Panc1 (cell line): ENCODE measurements around the gene TRAK1.

Source experiments
- POLR2AphosphoS5 ChIP-seq: IDR thresholded peaks from 2 replicates; pipeline ENCODE4 v1.6.1; 2012; ENCODE audit warnings: mild to moderate bottlenecking, low read depth, low read length, moderate library complexity
- TF ChIP-seq, protein P1 (sequence below): fragments of 450-650 bp; IDR thresholded peaks from 2 replicates; pipeline ENCODE4 v1.5.1; 2017; ENCODE audit warnings: mild to moderate bottlenecking
- TF ChIP-seq, protein P2 (sequence below), 2 experiments: IDR thresholded peaks; 2 replicates each; pipeline ENCODE4 v1.6.1; 2011 to 2012; ENCODE audit warnings: low read depth in 2 of 2, control low read depth in 1 of 2, low read length in 1 of 2, mild to moderate bottlenecking in 1 of 2, moderate library complexity in 1 of 2; ENCODE audit not compliant: insufficient read depth in 1 of 2

DNA sequence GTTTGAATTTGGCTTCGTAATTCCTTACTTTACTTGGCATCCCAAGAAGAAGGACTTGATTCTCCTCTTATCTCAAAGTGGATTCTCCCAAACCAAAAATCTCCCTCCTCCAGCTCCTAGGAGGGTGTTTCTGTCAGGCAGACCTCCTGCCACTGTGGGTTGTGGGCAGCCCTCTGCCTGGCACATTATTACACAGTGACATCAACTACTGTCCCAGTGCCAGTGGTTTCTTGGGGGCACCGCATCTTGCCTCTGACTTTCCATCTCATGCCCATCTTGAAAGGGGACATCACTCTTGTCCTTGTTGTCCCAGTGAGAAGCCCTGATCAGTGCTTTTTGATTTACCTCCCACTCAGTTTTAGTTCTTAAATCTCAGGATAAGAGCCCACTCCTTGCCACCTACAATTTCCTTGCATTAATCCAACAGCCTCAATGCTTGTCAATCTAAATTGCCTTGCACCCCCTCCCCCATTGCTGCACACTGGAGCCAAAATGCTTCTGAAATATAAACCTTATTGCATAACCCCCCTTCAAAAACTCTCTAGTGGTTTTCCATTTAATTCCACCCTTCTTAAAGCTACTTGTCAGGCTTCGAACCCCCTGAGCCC, 81.0 kb downstream of the TRAK1 start:
- no peak for TF ChIP-seq POLR2AphosphoS5
- TF ChIP-seq, protein P1, sequence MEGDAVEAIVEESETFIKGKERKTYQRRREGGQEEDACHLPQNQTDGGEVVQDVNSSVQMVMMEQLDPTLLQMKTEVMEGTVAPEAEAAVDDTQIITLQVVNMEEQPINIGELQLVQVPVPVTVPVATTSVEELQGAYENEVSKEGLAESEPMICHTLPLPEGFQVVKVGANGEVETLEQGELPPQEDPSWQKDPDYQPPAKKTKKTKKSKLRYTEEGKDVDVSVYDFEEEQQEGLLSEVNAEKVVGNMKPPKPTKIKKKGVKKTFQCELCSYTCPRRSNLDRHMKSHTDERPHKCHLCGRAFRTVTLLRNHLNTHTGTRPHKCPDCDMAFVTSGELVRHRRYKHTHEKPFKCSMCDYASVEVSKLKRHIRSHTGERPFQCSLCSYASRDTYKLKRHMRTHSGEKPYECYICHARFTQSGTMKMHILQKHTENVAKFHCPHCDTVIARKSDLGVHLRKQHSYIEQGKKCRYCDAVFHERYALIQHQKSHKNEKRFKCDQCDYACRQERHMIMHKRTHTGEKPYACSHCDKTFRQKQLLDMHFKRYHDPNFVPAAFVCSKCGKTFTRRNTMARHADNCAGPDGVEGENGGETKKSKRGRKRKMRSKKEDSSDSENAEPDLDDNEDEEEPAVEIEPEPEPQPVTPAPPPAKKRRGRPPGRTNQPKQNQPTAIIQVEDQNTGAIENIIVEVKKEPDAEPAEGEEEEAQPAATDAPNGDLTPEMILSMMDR = no peak
- TF ChIP-seq, protein P2, sequence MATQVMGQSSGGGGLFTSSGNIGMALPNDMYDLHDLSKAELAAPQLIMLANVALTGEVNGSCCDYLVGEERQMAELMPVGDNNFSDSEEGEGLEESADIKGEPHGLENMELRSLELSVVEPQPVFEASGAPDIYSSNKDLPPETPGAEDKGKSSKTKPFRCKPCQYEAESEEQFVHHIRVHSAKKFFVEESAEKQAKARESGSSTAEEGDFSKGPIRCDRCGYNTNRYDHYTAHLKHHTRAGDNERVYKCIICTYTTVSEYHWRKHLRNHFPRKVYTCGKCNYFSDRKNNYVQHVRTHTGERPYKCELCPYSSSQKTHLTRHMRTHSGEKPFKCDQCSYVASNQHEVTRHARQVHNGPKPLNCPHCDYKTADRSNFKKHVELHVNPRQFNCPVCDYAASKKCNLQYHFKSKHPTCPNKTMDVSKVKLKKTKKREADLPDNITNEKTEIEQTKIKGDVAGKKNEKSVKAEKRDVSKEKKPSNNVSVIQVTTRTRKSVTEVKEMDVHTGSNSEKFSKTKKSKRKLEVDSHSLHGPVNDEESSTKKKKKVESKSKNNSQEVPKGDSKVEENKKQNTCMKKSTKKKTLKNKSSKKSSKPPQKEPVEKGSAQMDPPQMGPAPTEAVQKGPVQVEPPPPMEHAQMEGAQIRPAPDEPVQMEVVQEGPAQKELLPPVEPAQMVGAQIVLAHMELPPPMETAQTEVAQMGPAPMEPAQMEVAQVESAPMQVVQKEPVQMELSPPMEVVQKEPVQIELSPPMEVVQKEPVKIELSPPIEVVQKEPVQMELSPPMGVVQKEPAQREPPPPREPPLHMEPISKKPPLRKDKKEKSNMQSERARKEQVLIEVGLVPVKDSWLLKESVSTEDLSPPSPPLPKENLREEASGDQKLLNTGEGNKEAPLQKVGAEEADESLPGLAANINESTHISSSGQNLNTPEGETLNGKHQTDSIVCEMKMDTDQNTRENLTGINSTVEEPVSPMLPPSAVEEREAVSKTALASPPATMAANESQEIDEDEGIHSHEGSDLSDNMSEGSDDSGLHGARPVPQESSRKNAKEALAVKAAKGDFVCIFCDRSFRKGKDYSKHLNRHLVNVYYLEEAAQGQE (IDR thresholded peaks at IDR 0.05; ENCODE audit: insufficient read depth in 1 of 2, low read depth in 2 of 2, low read length in 1 of 2) = no peak
